A549 (cell line): Measurements from ENCODE around the gene CFAP157.

Experiments
- CHD2 ChIP-seq: fragments of 150-350 bp; IDR thresholded peaks from 2 replicates; pipeline ENCODE4 v1.6.1; 2014; ENCODE audit warnings: low read length; ENCODE audit not compliant: partially characterized antibody
- KDM1A ChIP-seq: fragments of 200-600 bp; sonication (generic); IDR thresholded peaks from 2 replicates; pipeline ENCODE4 v1.6.1; 2016; ENCODE audit warnings: low read depth, mild to moderate bottlenecking
- KDM5A ChIP-seq: fragments of 200-600 bp; sonication (generic); IDR thresholded peaks from 2 replicates; pipeline ENCODE4 v1.6.1; 2016; ENCODE audit warnings: antibody characterized with exemption, mild to moderate bottlenecking
- NR3C1 ChIP-seq: fragments of >200 bp; sonication (Bioruptor Twin); formaldehyde crosslinking; IDR thresholded peaks from 3 replicates; pipeline ENCODE4 v1.6.1; 2017
- RAD21 ChIP-seq, 2 experiments: fragments of >200 bp in 1 of 2; sonication (Bioruptor Twin) in 1 of 2; formaldehyde crosslinking in 1 of 2; IDR thresholded peaks in 1 of 2; conservative IDR thresholded peaks in 1 of 2; 2 replicates in 1 of 2; 3 replicates in 1 of 2; pipeline ENCODE4 v1.6.1; 2012 to 2018; ENCODE audit warnings: inconsistent platforms in 1 of 2
- RCOR1 ChIP-seq: fragments of 150-350 bp; IDR thresholded peaks from 2 replicates; pipeline ENCODE4 v1.6.1; 2014; ENCODE audit warnings: antibody characterized with exemption, low read length, low read depth
- RFX5 ChIP-seq: fragments of 450-650 bp; IDR thresholded peaks from 2 replicates; pipeline ENCODE4 v1.7.1; 2014; ENCODE audit warnings: antibody characterized with exemption, mild to moderate bottlenecking, moderate library complexity
- ZFP36 ChIP-seq: fragments of 450-650 bp; IDR thresholded peaks from 2 replicates; pipeline ENCODE4 v1.6.1; 2014; ENCODE audit warnings: borderline replicate concordance; ENCODE audit not compliant: partially characterized antibody
- TF ChIP-seq, protein P1 (sequence below): fragments of >200 bp; sonication (Bioruptor Twin); formaldehyde crosslinking; IDR thresholded peaks from 3 replicates; pipeline ENCODE4 v1.6.1; 2016
- TF ChIP-seq, protein P2 (sequence below): fragments of >200 bp; sonication (Bioruptor Twin); formaldehyde crosslinking; IDR thresholded peaks from 2 replicates; pipeline ENCODE4 v1.6.1; 2016
- TF ChIP-seq, protein P3 (sequence below): fragments of >200 bp; sonication (Bioruptor Twin); formaldehyde crosslinking; IDR thresholded peaks from 3 replicates; pipeline ENCODE4 v1.5.1; 2016
- TF ChIP-seq, protein P4 (sequence below): IDR thresholded peaks from 2 replicates; pipeline ENCODE4 v1.6.1; 2012

DNA sequence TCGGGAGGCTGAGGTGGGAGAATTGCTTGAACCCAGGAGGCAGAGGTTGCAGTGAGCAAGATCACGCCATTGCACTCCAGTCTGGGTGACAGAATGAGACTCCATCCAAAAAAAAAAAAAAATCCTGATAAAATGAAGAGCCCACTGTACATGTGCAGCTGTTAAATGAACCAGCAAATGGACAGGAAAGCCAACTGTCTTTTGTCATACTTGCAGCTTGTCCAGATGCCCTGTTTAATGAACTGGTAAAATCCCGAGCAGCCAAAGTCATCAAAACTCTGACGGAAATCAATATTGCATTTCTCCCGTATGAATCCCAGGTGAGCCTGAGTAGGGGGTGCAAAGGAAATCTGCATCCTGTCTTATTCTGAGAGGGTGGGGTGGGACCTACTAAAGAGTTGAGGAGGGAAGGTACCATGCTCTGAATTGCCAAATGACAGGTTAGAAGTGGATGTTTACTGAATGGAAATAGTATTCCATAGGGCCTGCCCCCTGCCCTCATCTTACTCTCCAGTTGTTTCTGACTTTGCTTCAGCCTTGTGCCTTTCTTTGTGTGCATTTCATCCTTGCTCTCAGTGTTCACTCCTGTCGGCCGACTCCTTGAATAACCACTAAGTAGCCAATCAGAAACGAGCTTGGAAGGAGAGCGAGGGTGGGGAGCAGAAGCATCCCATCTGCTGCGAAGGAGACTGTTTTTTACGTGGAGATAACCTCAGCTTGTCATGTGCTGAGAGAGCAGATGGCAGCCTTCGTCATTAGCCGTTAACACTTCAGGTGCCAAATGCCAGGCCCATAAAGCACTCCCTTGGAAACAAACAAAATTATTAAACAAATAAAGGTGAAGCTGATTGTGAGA, 45.7 kb upstream of the CFAP157 start:
- TF ChIP-seq RCOR1 (no peak), RAD21 (conservative IDR thresholded peaks at IDR 0.05 in 1 of 2, IDR thresholded peaks at IDR 0.05 in 1 of 2) (no peak), NR3C1 (no peak), ZFP36 (no peak), KDM5A (no peak), CHD2 (no peak), KDM1A (no peak), RFX5 (no peak)
- TF ChIP-seq, protein P1, sequence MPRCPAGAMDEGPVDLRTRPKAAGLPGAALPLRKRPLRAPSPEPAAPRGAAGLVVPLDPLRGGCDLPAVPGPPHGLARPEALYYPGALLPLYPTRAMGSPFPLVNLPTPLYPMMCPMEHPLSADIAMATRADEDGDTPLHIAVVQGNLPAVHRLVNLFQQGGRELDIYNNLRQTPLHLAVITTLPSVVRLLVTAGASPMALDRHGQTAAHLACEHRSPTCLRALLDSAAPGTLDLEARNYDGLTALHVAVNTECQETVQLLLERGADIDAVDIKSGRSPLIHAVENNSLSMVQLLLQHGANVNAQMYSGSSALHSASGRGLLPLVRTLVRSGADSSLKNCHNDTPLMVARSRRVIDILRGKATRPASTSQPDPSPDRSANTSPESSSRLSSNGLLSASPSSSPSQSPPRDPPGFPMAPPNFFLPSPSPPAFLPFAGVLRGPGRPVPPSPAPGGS, result no peak
- TF ChIP-seq, protein P2, sequence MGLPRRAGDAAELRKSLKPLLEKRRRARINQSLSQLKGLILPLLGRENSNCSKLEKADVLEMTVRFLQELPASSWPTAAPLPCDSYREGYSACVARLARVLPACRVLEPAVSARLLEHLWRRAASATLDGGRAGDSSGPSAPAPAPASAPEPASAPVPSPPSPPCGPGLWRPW, result no peak
- TF ChIP-seq, protein P3, sequence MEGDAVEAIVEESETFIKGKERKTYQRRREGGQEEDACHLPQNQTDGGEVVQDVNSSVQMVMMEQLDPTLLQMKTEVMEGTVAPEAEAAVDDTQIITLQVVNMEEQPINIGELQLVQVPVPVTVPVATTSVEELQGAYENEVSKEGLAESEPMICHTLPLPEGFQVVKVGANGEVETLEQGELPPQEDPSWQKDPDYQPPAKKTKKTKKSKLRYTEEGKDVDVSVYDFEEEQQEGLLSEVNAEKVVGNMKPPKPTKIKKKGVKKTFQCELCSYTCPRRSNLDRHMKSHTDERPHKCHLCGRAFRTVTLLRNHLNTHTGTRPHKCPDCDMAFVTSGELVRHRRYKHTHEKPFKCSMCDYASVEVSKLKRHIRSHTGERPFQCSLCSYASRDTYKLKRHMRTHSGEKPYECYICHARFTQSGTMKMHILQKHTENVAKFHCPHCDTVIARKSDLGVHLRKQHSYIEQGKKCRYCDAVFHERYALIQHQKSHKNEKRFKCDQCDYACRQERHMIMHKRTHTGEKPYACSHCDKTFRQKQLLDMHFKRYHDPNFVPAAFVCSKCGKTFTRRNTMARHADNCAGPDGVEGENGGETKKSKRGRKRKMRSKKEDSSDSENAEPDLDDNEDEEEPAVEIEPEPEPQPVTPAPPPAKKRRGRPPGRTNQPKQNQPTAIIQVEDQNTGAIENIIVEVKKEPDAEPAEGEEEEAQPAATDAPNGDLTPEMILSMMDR, result no peak
- TF ChIP-seq, protein P4, sequence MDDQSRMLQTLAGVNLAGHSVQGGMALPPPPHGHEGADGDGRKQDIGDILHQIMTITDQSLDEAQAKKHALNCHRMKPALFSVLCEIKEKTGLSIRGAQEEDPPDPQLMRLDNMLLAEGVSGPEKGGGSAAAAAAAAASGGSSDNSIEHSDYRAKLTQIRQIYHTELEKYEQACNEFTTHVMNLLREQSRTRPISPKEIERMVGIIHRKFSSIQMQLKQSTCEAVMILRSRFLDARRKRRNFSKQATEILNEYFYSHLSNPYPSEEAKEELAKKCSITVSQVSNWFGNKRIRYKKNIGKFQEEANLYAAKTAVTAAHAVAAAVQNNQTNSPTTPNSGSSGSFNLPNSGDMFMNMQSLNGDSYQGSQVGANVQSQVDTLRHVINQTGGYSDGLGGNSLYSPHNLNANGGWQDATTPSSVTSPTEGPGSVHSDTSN, result no peak
